H1 (cell line): ENCODE data around the gene NSUN2. TPM values are rescaled to one million over a fixed set of nuclear protein-coding genes. Genes with fewer than 3 reads are reported as not detected.

Experiments used
- ATF2 ChIP-seq: IDR thresholded peaks from 2 replicates; pipeline ENCODE4 v1.6.1; 2012; ENCODE audit warnings: low read length, inconsistent platforms
- BRCA1 ChIP-seq: IDR thresholded peaks from 2 replicates; pipeline ENCODE4 v1.6.1; 2012; ENCODE audit warnings: low read depth, low read length, improper control_type of control experiment
- CHD2 ChIP-seq: IDR thresholded peaks from 2 replicates; pipeline ENCODE4 v1.6.1; 2012; ENCODE audit warnings: low read length, improper control_type of control experiment
- CTCF ChIP-seq, 3 experiments: IDR thresholded peaks; 1 replicate in 2 of 3; 2 replicates in 1 of 3; pipeline versions ENCODE4 v1.5.1 to v1.6.1; 2011; ENCODE audit warnings: low read length in 3 of 3, mild to moderate bottlenecking in 3 of 3, inconsistent platforms in 2 of 3, low read depth in 1 of 3, moderate library complexity in 1 of 3; ENCODE audit not compliant: insufficient read depth in 1 of 3; ENCODE audit errors: control extremely low read depth in 1 of 3
- FOSL1 ChIP-seq: IDR thresholded peaks from 2 replicates; pipeline ENCODE4 v1.6.1; 2011; ENCODE audit warnings: mild to moderate bottlenecking, low read depth, low read length, moderate library complexity; ENCODE audit not compliant: insufficient read depth
- HDAC6 ChIP-seq: IDR thresholded peaks from one replicate; pipeline ENCODE4 v1.7.1; 2012; ENCODE audit warnings: low read depth, mild to moderate bottlenecking, inconsistent platforms, low read length, moderate library complexity
- RAD21 ChIP-seq, 2 experiments: IDR thresholded peaks in 1 of 2; conservative IDR thresholded peaks in 1 of 2; 2 replicates each; pipeline ENCODE4 v1.6.1; 2011; ENCODE audit warnings: low read depth in 2 of 2, low read length in 2 of 2, improper control_type of control experiment in 1 of 2, inconsistent platforms in 1 of 2, mild to moderate bottlenecking in 1 of 2, moderate library complexity in 1 of 2
- polyA plus RNA-seq, 7 experiments: library from polyadenylated mRNA; depleted of rRNA in 3 of 7; stranded (reverse) in 5 of 7; unstranded in 2 of 7; fragments of >200 nt in 5 of 7; fragments of 200-250 nt in 2 of 7; gene quantifications; 1 replicate in 5 of 7; 2 replicates in 1 of 7; 4 replicates in 1 of 7; pipeline versions ENCODE4 v1.2.1 to v1.2.3, GENCODE V29; 2011 to 2013; ENCODE audit warnings: missing spikeins in 2 of 7, mixed read lengths in 2 of 7
- total RNA-seq: library from RNA; stranded (reverse); fragmentation: NEBNext Ultra II Directional; extraction: Animal tissue kit (Norgen Biotek cat#: 25700); gene quantifications from 2 replicates; pipeline ENCODE4 v1.2.1, GENCODE V29; 2021

Gene NSUN2
- total and polyA plus RNA-seq, 2 of the 8 experiments (the other 6 are each of a cell fraction or from before 2014, with no cell fraction given), result 47.3 to 94.7 TPM

- no peak for TF ChIP-seq CTCF (IDR thresholded peaks at IDR 0.05; ENCODE audit: control extremely low read depth in 1 of 3, insufficient read depth in 1 of 3, low read depth in 1 of 3, low read length in 3 of 3)
- no peak for TF ChIP-seq ATF2
- TF ChIP-seq FOSL1, result no peak
- TF ChIP-seq RAD21 (IDR thresholded peaks at IDR 0.05 in 1 of 2, conservative IDR thresholded peaks at IDR 0.05 in 1 of 2; ENCODE audit: low read depth in 2 of 2, low read length in 2 of 2), result no peak
- no peak for TF ChIP-seq BRCA1
- TF ChIP-seq HDAC6, result no peak
- TF ChIP-seq CHD2, result no peak
These were observed 59.9 kb downstream of the NSUN2 start (continued) for GRCh38 chr5:6572825-6573380.
